Thymus (tissue), 11 donors: ENCODE measurements around the gene MAPT. TPM values are rescaled to one million over a fixed set of nuclear protein-coding genes. Genes with fewer than 3 reads are reported as not detected.

ENCODE experiments used
- DNase-seq, 9 donors: peaks; one replicate each; pipeline ENCODE4 v3.0.0-alpha.2; 2013; ENCODE audit warnings: low spot score in 9 of 9, low read depth in 6 of 9, missing footprints in 1 of 9
- H3K27ac ChIP-seq, 2 donors: one replicate each; pipeline ENCODE4 v1.5.1; 2013; ENCODE audit warnings: control low read depth in 1 of 2, low read depth in 1 of 2, low read length in 1 of 2, mild to moderate bottlenecking in 1 of 2, moderate library complexity in 1 of 2
- H3K27me3 ChIP-seq, 2 donors: one replicate each; pipeline ENCODE4 v1.5.1; 2013; ENCODE audit warnings: low read length in 1 of 2; ENCODE audit not compliant: control insufficient read depth in 2 of 2, insufficient read depth in 1 of 2
- H3K36me3 ChIP-seq, 2 donors: one replicate each; pipeline ENCODE4 v1.5.1; 2013; ENCODE audit warnings: low read length in 1 of 2, mild to moderate bottlenecking in 1 of 2, moderate library complexity in 1 of 2; ENCODE audit not compliant: control insufficient read depth in 2 of 2, insufficient read depth in 2 of 2
- H3K4me1 ChIP-seq, 2 donors: one replicate each; pipeline ENCODE4 v1.5.1; 2013; ENCODE audit warnings: low read length in 2 of 2; ENCODE audit not compliant: control insufficient read depth in 2 of 2, insufficient read depth in 2 of 2
- H3K4me3 ChIP-seq, 2 donors: one replicate each; pipeline ENCODE4 v1.5.1; 2013; ENCODE audit warnings: low read length in 2 of 2, control low read depth in 1 of 2, mild to moderate bottlenecking in 1 of 2
- H3K9me3 ChIP-seq, 2 donors: one replicate each; pipeline ENCODE4 v1.5.1; 2013; ENCODE audit warnings: low read length in 1 of 2, mild to moderate bottlenecking in 1 of 2; ENCODE audit not compliant: control insufficient read depth in 2 of 2, insufficient read depth in 1 of 2
- WGBS: extraction: QIAGEN DNeasy Blood & Tissue Kit; methylation state at CpG from one replicate; pipeline ENCODE4 v1.1.7; 2013; 5-methylcytosine and 5-hydroxymethylcytosine counted together
- polyA plus RNA-seq: library from polyadenylated mRNA; stranded (reverse); fragments of 200-250 nt; gene quantifications from one replicate; pipeline ENCODE4 v1.2.3, GENCODE V29; 2013
- total RNA-seq: library from RNA; stranded (reverse); fragments of 120-200 nt; gene quantifications from one replicate; pipeline ENCODE4 v1.2.4, GENCODE V29; 2013
- donor health status: healthy.

The MAPT gene
- total and polyA plus RNA-seq, 2 donors: 0.57 to 0.84 TPM

GRCh38 chr17:45869676-45870341, 24.5 kb upstream of the MAPT start:
- DNase-seq: no peak
- no peaks in the 10 kb centered on the region for H3K9me3 ChIP-seq
- H3K4me3 ChIP-seq: no peak overlapping the region
- no peak overlapping the region for H3K27ac ChIP-seq
- 85% methylated on average over 14 of the region's 14 CpGs for WGBS
- no peaks in the 10 kb centered on the region for H3K36me3 ChIP-seq
- peaks cover 0 to 4% of the 10 kb centered on the region in 2 donors for H3K4me1 ChIP-seq
- peaks cover 0 to 6% of the 10 kb centered on the region in 2 donors for H3K27me3 ChIP-seq

GRCh38 chr17:45870342-45870974, 23.9 kb upstream of the MAPT start:
- no peak for DNase-seq
- Histone ChIP-seq H3K4me3 (no peak overlapping the region), H3K27me3 (no peaks in the 10 kb centered on the region), H3K4me1 (peaks cover 0 to 4% of the 10 kb centered on the region in 2 donors), H3K9me3 (no peaks in the 10 kb centered on the region), H3K36me3 (no peaks in the 10 kb centered on the region), H3K27ac (no peak overlapping the region)
- WGBS: 76% methylated on average over 4 of the region's 4 CpGs

GRCh38 chr17:45871718-45872117, 22.6 kb upstream of the MAPT start:
- H3K27me3 ChIP-seq: no peaks in the 10 kb centered on the region
- 97% methylated on average over 5 of the region's 5 CpGs for WGBS
- DNase-seq: no peak

GRCh38 chr17:45873728-45874127, 20.6 kb upstream of the MAPT start:
- peak in 1 of 9 donors; percentile 23 for DNase-seq
- H3K27me3 ChIP-seq: no peaks in the 10 kb centered on the region
- WGBS: 1% methylated on average over 6 of the region's 6 CpGs

More at GRCh38 chr17:45871718-45872117, 22.6 kb upstream of the MAPT start:
- H3K36me3 ChIP-seq: no peaks in the 10 kb centered on the region
- H3K27ac ChIP-seq: no peak overlapping the region
- peaks cover 0 to 4% of the 10 kb centered on the region in 2 donors for H3K4me1 ChIP-seq
- no peak overlapping the region for H3K4me3 ChIP-seq
- no peaks in the 10 kb centered on the region for H3K9me3 ChIP-seq

GRCh38 chr17:45874151-45874550, 20.2 kb upstream of the MAPT start:
- no peaks in the 10 kb centered on the region for H3K27me3 ChIP-seq
- no peaks in the 10 kb centered on the region for H3K9me3 ChIP-seq
- WGBS: 62% methylated on average over 3 of the region's 3 CpGs
- H3K27ac ChIP-seq: peak overlapping the region in 1 of 2 donors; percentile 73
- peak in 1 of 9 donors; percentile 16 for DNase-seq
- no peak overlapping the region for H3K4me3 ChIP-seq
- no peaks in the 10 kb centered on the region for H3K36me3 ChIP-seq
- H3K4me1 ChIP-seq: peaks cover 0 to 4% of the 10 kb centered on the region in 2 donors

More at GRCh38 chr17:45873728-45874127, 20.6 kb upstream of the MAPT start:
- Histone ChIP-seq H3K4me3 (no peak overlapping the region), H3K27ac (peak overlapping the region; percentile 15 to 73), H3K4me1 (peaks cover 0 to 4% of the 10 kb centered on the region in 2 donors), H3K36me3 (no peaks in the 10 kb centered on the region), H3K9me3 (no peaks in the 10 kb centered on the region)

GRCh38 chr17:45876539-45876938, 17.8 kb upstream of the MAPT start:
- Histone ChIP-seq H3K36me3 (no peaks in the 10 kb centered on the region), H3K4me1 (peaks cover 0 to 4% of the 10 kb centered on the region in 2 donors), H3K9me3 (no peaks in the 10 kb centered on the region), H3K27me3 (no peaks in the 10 kb centered on the region), H3K4me3 (no peak overlapping the region), H3K27ac (no peak overlapping the region)
- DNase-seq: no peak
- WGBS: 83% methylated on average over 3 of the region's 3 CpGs

- no peak for DNase-seq
Observed at GRCh38 chr17:45877467-45877866, 16.9 kb upstream of the MAPT start.

GRCh38 chr17:45883063-45883462, 11.3 kb upstream of the MAPT start:
- Histone ChIP-seq H3K4me3 (no peak overlapping the region), H3K27ac (no peak overlapping the region), H3K36me3 (no peaks in the 10 kb centered on the region), H3K27me3 (no peaks in the 10 kb centered on the region), H3K4me1 (no peaks in the 10 kb centered on the region), H3K9me3 (no peaks in the 10 kb centered on the region)
- WGBS: 95% methylated on average over 2 of the region's 2 CpGs
- DNase-seq: no peak

More at GRCh38 chr17:45877467-45877866, 16.9 kb upstream of the MAPT start:
- 91% methylated on average over 1 of the region's 1 CpG for whole genome bisulfite sequencing
- H3K27me3 ChIP-seq: no peaks in the 10 kb centered on the region
- no peaks in the 10 kb centered on the region for H3K36me3 ChIP-seq
- no peak overlapping the region for H3K27ac ChIP-seq
- H3K4me3 ChIP-seq: no peak overlapping the region
- peaks cover 0 to 4% of the 10 kb centered on the region in 2 donors for H3K4me1 ChIP-seq
- no peaks in the 10 kb centered on the region for H3K9me3 ChIP-seq

GRCh38 chr17:45886852-45887251, 7.5 kb upstream of the MAPT start:
- Histone ChIP-seq H3K4me1 (no peaks in the 10 kb centered on the region), H3K27ac (no peak overlapping the region), H3K9me3 (no peaks in the 10 kb centered on the region), H3K4me3 (no peak overlapping the region), H3K27me3 (peaks cover 3 to 13% of the 10 kb centered on the region in 2 donors), H3K36me3 (no peaks in the 10 kb centered on the region)
- DNase-seq: no peak
- WGBS: 95% methylated on average over 2 of the region's 2 CpGs
